ENCODE data around the gene GMDS. TPM values are rescaled to one million over a fixed set of nuclear protein-coding genes. Genes with fewer than 3 reads are reported as not detected.

GMDS gene
- total RNA-seq, 4 donors from 2014 or later: 9.5 to 32.8 (median 22.4) TPM

DNA sequence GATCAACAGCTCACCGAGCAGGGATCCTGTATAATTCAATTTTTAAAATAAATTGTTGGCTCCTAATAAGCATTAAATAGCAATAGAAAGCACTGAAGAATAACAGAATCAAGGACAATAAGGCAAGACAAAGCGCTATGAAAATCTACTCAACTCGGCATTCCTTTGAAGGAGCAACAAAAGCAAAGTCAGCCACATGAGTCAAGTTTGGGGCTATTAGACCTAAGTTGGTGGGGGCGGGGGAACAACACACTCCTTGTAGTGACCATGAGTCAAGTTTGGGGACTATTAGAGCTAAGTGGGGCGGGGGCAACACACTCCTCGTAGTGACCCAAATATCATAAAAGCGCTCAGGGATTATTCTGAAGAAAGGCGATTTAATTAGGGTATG is 515.7 kb downstream of the GMDS start:
- H3K4me3 ChIP-seq (replicated peaks in 1 of 3): no peak overlapping the region
- no peaks in the 10 kb centered on the region for H3K9me3 ChIP-seq
- no peak for DNase-seq
- 77 to 85% methylated on average over 8 of the region's 8 CpGs for WGBS, 2 donors
- peaks cover under 1 to 8% of the 10 kb centered on the region in 2 donors for H3K4me1 ChIP-seq
- no peaks in the 10 kb centered on the region for H3K27me3 ChIP-seq
- TF ChIP-seq, protein P1, sequence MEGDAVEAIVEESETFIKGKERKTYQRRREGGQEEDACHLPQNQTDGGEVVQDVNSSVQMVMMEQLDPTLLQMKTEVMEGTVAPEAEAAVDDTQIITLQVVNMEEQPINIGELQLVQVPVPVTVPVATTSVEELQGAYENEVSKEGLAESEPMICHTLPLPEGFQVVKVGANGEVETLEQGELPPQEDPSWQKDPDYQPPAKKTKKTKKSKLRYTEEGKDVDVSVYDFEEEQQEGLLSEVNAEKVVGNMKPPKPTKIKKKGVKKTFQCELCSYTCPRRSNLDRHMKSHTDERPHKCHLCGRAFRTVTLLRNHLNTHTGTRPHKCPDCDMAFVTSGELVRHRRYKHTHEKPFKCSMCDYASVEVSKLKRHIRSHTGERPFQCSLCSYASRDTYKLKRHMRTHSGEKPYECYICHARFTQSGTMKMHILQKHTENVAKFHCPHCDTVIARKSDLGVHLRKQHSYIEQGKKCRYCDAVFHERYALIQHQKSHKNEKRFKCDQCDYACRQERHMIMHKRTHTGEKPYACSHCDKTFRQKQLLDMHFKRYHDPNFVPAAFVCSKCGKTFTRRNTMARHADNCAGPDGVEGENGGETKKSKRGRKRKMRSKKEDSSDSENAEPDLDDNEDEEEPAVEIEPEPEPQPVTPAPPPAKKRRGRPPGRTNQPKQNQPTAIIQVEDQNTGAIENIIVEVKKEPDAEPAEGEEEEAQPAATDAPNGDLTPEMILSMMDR (IDR thresholded peaks at IDR 0.05): no peak
- no peak for TF ChIP-seq POLR2A (IDR thresholded peaks at IDR 0.05)
- H3K27ac ChIP-seq: no peak overlapping the region
- no peaks in the 10 kb centered on the region for H3K36me3 ChIP-seq
- intact Hi-C loops (cut with DNase I): no loop called here

DNA sequence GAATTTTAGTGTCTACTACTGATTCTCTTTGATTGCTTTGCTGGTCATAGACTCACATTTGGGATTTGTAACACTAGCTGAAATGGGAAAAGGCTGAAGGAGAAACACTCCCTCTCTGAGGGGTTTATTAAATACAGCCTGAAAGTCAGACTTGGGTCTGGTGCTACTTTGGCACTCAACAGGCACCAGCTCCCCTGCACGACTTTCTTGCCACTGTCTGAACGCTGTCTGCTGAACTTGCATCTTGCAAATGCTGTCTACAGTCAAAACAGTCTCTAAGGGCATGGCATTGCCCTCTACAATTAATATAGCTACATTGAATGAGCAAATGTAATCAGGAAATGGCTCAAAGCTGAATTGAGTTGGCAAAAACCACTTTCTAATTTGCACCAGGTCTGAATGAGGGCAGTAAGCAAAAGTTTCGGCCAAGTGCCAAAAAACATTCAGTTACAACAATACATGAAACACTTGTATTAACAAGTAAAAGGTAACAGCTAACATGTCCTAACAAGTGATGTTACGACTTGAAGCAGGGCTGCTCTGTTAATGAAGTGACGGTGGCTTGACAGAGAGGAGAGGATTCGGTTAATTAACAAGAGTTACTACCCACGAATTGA is 516.2 kb downstream of the GMDS start:
- intact Hi-C loops (cut with DNase I): no loop called here
- peaks cover 6 to 13% of the 10 kb centered on the region in 2 donors for H3K4me1 ChIP-seq
- no peak for TF ChIP-seq POLR2A (IDR thresholded peaks at IDR 0.05)
- TF ChIP-seq, protein P1 (IDR thresholded peaks at IDR 0.05): no peak
- no peaks in the 10 kb centered on the region for H3K27me3 ChIP-seq
- no peak overlapping the region for H3K27ac ChIP-seq
- no peaks in the 10 kb centered on the region for H3K36me3 ChIP-seq
- no peaks in the 10 kb centered on the region for H3K9me3 ChIP-seq
- WGBS, 2 donors: 73 to 75% methylated on average over 7 of the region's 7 CpGs
- DNase-seq: no peak
- no peak overlapping the region for H3K4me3 ChIP-seq (replicated peaks in 1 of 3)

DNA sequence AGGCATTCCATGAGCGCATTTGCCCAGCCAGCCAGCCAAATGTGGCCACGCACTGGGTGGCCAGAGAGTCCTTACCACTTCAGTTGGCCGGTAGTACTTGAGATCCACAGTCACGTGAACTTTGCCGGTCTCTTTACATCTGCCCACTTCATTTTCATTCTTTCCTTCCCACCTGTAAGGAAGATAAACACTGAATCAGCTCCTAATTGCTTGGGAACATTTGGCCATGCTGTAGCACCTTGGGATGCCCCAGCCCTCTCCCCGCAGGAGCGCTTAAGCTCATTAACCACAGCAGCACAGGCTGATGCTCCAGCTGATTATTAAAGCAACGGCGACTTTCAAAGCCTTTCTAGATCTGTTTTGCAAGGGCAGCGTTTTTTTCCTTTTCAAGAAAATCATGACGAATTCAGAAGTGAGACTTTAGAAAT is 519.0 kb downstream of the GMDS start:
- no peak overlapping the region for H3K27ac ChIP-seq
- DNase-seq: peak; percentile 29 to 61
- TF ChIP-seq POLR2A (IDR thresholded peaks at IDR 0.05): no peak
- TF ChIP-seq, protein P1 (IDR thresholded peaks at IDR 0.05): no peak
- 48 to 66% methylated on average over 11 of the region's 11 CpGs for WGBS, 2 donors
- no peaks in the 10 kb centered on the region for H3K36me3 ChIP-seq
- H3K4me3 ChIP-seq (replicated peaks in 1 of 3): no peak overlapping the region
- no peaks in the 10 kb centered on the region for H3K27me3 ChIP-seq
- intact Hi-C loops (cut with DNase I): no loop called here
- no peaks in the 10 kb centered on the region for H3K9me3 ChIP-seq
- peaks cover 9 to 31% of the 10 kb centered on the region in 2 donors for H3K4me1 ChIP-seq

DNA sequence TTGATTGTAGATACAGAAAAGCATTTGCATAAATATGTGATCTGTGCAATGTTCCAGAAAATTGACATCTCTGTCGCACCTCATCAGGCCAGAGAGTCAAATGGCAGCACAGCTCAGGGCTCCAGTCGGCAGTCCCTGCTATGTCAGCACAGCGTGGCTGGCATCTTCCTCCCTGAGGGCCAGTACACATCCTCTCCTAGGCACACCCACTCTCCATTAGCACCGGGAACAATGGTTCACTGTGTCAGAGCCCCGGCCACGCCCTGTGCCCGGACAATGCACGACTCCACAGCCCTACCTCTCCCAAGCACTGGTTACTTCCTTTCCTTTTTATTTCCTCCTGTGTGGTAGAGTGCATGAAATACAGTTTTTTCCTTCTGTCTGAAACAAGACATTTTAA is 520.8 kb downstream of the GMDS start:
- no peaks in the 10 kb centered on the region for H3K9me3 ChIP-seq
- 62 to 70% methylated on average over 8 of the region's 8 CpGs for WGBS, 2 donors
- peaks cover 9 to 38% of the 10 kb centered on the region in 2 donors for H3K4me1 ChIP-seq
- H3K4me3 ChIP-seq (replicated peaks in 1 of 3): no peak overlapping the region
- peak overlapping the region in 2 of 3 donors; percentile 43 to 69 for H3K27ac ChIP-seq
- H3K27me3 ChIP-seq: no peaks in the 10 kb centered on the region
- peak; percentile 27 to 28 for DNase-seq
- no peaks in the 10 kb centered on the region for H3K36me3 ChIP-seq
- TF ChIP-seq, protein P1 (IDR thresholded peaks at IDR 0.05): no peak
- no peak for TF ChIP-seq POLR2A (IDR thresholded peaks at IDR 0.05)
- intact Hi-C loops (cut with DNase I): no loop called here

DNA sequence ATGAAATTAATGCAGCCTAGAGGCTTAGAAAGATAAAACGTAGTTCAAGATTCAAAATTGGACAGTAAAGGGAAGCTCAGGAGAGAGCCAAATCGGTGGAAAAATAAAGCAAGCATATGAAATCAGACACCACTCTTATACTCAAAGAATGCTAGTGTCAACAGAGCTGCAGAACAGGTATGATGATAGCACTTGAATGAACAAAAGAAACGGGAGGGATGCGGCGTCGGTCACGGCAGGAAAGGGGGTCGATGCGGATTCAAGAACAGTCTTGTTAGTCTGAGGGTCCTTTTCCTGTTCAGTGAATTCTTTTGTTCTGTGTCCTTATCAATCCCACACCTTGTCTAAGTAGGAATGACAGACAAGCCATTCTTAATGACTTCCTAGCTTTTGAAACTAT is 521.3 kb downstream of the GMDS start:
- Histone ChIP-seq H3K4me3 (replicated peaks in 1 of 3) (no peak overlapping the region), H3K4me1 (peaks cover 9 to 35% of the 10 kb centered on the region in 2 donors), H3K27ac (peak overlapping the region in 2 of 3 donors; percentile 43 to 69), H3K36me3 (no peaks in the 10 kb centered on the region), H3K9me3 (no peaks in the 10 kb centered on the region), H3K27me3 (no peaks in the 10 kb centered on the region)
- TF ChIP-seq, protein P1 (IDR thresholded peaks at IDR 0.05): no peak
- no peak for TF ChIP-seq POLR2A (IDR thresholded peaks at IDR 0.05)
- intact Hi-C loops (cut with DNase I): no loop called here
- 24 to 49% methylated on average over 9 of the region's 9 CpGs for WGBS, 2 donors
- DNase-seq: peak in 1 of 2 donors; percentile 35
